Amygdala (tissue), 56 donors: ENCODE measurements around the gene HOXD11.

ENCODE experiments used
- DNase-seq, 56 donors: peaks; one replicate each; lab custom pipeline; 2025; lab: John Stamatoyannopoulos, UW

The HOXD11 gene

GRCh38 chr2:176092270-176093144 lies 14.6 kb upstream of the HOXD11 start, which contains the start of gene HOXD13:
Gene HOXD13, plus strand, starts transcription at chr2:176092721. Its CDS starts 170 bp downstream, at chr2:176092891.
- DNase-seq, result no peak

DNA sequence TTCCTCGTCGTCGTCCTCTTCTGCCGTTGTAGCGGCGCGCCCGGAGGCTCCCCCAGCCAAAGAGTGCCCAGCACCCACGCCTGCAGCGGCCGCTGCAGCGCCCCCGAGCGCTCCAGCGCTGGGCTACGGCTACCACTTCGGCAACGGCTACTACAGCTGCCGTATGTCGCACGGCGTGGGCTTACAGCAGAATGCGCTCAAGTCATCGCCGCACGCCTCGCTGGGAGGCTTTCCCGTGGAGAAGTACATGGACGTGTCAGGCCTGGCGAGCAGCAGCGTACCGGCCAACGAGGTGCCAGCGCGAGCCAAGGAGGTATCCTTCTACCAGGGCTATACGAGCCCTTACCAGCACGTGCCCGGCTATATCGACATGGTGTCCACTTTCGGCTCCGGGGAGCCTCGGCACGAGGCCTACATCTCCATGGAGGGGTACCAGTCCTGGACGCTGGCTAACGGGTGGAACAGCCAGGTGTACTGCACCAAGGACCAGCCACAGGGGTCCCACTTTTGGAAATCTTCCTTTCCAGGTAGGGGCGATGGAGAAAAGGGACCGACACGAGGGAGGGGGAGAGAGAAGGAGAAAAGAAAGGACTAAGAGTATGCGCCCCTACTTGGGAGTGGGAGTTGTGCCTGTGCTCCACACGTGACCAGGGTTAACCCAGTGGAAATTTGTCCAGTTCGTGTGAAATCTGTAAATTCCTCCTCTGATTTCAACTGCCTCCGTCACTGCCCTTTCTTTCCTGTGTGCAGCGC lies 13.8 kb upstream of the HOXD11 start:
- DNase-seq, result no peak

DNA sequence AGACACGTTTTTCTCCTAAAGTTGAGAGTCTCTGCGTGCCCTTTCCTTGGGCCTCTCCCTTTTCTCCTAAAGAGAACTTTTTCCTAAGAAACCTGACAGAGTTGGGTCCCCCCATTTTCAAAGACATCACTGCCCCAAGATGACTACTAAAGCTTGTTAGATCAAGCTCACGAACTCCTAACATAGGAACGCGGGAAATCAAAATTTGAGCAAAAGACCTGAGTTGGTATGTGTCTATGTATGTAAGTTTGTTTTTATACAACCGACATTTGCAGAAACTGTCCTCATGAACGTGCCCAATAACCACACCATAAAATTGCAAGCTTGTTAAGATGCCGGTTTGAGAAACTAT lies 13.2 kb upstream of the HOXD11 start:
- no peak for DNase-seq

DNA sequence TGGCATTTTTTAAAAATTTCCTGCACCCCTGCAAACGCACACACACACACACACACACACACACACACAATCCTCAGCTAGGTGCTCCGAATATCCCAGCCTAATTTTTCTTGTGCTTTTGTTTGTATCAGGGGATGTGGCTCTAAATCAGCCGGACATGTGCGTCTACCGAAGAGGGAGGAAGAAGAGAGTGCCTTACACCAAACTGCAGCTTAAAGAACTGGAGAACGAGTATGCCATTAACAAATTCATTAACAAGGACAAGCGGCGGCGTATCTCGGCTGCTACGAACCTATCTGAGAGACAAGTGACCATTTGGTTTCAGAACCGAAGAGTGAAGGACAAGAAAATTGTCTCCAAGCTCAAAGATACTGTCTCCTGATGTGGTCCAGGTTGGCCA lies 12.7 kb upstream of the HOXD11 start:
- no peak for DNase-seq

- DNase-seq, result no peak
Observed at GRCh38 chr2:176095421-176095820, 11.7 kb upstream of the HOXD11 start.

DNA sequence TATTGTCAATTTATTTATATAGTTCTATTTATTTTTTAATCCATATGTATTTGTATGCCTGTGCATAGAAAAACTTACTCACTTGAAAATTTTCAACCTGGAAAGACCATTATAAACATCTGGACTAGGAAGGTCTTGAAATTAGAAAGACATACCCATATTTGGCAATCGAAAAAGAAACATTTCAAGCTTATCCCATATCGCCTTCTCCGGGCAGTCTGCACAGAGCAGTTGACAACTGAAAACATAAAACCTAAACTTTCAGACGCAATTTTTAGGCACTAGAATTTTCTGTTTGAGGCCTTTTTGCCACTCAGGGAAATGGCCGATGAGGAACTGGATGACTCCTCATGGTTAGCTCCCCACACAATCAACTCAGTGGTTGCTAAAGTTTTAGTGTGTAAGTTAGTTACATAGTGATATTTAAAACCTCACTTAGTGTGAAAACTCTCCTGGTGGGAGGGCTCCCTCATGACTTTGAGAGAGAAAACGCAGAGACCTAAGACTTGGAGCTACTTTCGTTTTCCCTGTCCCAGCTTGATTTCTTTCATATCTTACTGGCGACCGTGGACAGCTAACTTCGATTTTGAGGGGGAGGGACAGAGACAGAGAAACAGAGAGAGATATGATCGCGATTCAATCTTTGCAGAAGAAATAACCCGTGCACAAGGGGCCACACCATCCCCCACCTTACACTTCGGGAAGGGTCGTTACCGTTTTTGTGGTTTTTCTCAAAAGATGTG lies 10.7 kb upstream of the HOXD11 start:
- DNase-seq, result no peak

- peak in 19 of 56 donors; percentile 2 to 52 (median 9) for DNase-seq
Observed at GRCh38 chr2:176096986-176097819, 9.9 kb upstream of the HOXD11 start.

DNA sequence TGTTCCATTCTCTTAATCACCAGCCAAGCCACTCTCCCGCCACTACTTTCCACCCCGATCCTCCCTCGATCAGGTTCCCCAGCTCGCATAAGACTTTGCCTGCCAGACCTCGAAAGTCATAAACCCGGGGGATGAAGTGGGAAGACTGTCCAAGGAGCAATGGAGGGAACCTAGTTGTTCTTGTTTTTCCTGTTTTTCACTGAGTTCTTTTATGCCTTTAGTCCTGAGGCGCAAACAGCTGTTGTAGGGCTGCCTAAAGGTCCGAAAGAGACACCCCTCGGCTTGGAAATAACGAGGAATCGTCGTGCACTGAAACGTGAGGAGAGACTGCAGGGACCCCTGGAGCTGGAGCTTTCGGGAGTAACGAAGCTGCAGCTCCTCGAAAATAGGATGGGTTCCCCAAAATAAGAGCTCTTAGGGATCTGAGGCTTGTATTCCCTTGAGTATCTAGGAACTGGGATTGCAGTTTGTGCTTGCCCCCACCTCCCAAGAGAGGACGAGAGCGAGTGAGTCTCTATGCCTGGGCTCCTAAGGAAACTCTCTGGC lies 9.2 kb upstream of the HOXD11 start:
- no peak for DNase-seq

- DNase-seq, result no peak
Observed at GRCh38 chr2:176098366-176099158, 8.5 kb upstream of the HOXD11 start.

GRCh38 chr2:176099159-176099727 lies 7.8 kb upstream of the HOXD11 start:
- no peak for DNase-seq

- DNase-seq, result no peak
Observed at GRCh38 chr2:176099728-176100546, 7.1 kb upstream of the HOXD11 start, which contains the start of gene HOXD12. Gene HOXD12, plus strand, starts transcription at chr2:176099795. Its CDS starts 7 bp downstream, at chr2:176099802.

- DNase-seq, result no peak
Observed at GRCh38 chr2:176100547-176101140, 6.4 kb upstream of the HOXD11 start.

DNA sequence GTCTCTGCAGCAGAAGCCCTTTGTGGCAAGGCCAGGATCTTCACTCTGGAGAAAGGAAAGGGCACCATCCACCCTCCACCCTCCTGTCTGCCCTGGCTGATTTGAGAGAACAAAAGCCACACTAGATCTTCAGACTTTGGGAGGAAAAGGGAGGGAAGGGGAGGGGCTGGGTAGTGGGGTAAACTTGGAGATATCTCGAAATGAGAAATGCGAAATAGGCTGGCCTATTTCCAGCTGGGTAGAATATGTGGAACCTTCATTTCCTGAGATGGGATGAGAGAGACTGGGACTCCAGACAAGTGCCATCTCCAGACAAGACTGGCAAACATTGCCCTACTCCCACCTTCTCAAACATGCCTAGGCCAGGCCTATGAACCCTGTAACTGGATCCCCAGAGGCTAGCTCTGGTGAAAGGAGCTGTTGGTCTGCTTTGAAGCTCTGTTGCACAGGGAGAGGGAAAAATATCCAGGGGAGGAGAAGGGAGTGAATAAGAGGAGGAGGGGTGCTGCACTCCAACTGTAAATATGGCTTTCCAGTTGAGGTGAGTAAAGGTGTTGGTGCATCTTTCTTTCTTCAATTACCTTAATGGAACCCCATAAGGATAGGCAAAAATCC lies 5.8 kb upstream of the HOXD11 start:
- DNase-seq, result no peak

DNA sequence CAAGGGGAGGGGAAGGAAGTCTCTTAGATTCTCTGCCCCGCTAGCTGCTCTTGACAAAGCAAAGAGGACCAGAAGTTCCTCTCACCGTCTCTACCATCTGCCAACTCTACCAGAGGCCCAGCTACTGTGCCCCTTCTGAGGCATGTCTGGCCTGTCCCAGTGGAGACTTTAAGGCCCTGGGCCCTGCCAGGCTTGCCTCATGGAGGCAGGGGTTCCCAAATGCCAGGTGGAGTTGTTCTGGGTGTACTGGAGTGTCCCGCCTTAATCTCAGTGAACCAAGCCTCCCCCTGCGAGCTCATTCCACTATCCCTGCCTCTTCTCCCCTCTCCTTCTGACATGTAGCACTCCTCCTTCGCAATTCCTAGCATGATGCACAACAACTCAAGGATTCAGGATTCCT lies 5.2 kb upstream of the HOXD11 start:
- DNase-seq, result no peak

DNA sequence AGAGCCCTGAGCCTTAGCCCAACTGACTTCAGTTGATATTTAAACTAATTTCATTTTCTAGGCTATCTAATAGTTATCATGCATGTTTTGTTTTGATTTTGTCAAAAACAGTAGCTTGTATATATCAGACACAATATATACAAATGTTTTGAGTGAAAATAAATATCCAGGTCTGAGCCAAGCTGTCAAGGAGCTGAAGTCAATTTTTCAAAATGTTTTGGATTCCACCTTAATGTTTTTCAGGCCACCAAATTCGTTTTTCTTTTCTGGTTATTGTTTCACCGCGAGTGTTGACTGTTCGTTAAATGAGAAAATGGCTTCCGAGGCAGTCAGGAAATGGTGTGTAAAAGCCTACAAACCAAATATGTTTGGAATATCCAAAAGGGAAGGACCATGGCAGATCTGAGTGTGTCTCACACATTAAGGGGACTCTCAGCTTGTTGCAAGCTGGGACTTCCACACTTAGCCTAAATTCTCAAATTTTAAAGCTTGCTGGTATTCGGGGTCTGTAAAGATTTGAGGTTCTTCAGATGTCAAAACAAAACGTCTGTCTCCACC lies 4.7 kb upstream of the HOXD11 start:
- no peak for DNase-seq

DNA sequence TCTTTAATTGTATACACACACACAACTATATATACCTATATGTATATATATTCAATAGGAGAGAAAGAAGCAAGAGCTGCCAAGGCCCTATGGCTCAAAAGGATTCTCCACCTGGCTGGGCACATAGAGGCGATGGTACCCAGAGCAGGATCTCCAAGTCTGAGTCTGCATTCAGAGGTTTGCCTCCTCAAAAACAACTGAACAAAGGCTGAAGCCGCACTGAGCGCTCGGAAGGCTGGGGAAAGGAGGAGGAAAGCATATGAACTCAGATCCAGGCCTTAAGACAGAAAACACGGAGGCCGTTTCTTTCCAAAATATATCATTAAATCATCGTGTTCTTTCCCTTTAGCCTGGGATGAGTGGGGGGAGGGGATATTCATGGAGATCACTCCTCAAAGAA lies 3.9 kb upstream of the HOXD11 start:
- no peak for DNase-seq
